IMR-90 (cell line): ENCODE measurements around the gene SHISA6. TPM values are rescaled to one million over a fixed set of nuclear protein-coding genes. Genes with fewer than 3 reads are reported as not detected.
A peak's percentile ranks its signal among the peaks of the same experiment; 100 is the strongest.

Source experiments
- ATAC-seq: fragments of 200-7000 bp; cut with Tn5 transposase; 2 replicates; pipeline ENCODE4 v1.9.1; 2020; ENCODE audit warnings: low read depth, mild to moderate bottlenecking, moderate library complexity
- BruUV-seq: library from RNA; stranded (reverse); fragments of 400-500 nt; replicated peaks from 2 replicates; lab custom pipeline; 2021; lab: Mats Ljungman, UMichigan
- CTCF ChIA-PET: fragments of 300-600 bp; formaldehyde crosslinking; extraction: SDS; loops from one replicate; lab custom pipeline; 2021; ENCODE audit warnings: antibody characterized with exemption; lab: Yijun Ruan, JAX
- POLR2A ChIA-PET: fragments of 300-600 bp; sonication (Branson Sonifier 250); formaldehyde crosslinking; loops from one replicate; lab custom pipeline; 2022; ENCODE audit warnings: antibody characterized with exemption; ENCODE audit not compliant: unreplicated experiment; lab: Charles Lee
- DNase-seq: peaks from one replicate; pipeline ENCODE4 v3.0.0; 2013
- H2AFZ ChIP-seq: replicated peaks from 2 replicates; pipeline ENCODE3; 2013; ENCODE audit warnings: low read length, mild to moderate bottlenecking; ENCODE audit not compliant: poor library complexity
- H2AK5ac ChIP-seq: 2 replicates; pipeline ENCODE4 v1.6.1; 2013; ENCODE audit warnings: low read depth, low read length, inconsistent platforms
- H2AK9ac ChIP-seq: replicated peaks from 2 replicates; pipeline ENCODE3; 2013; ENCODE audit warnings: mild to moderate bottlenecking, low read depth, low read length, moderate library complexity; ENCODE audit not compliant: poor library complexity
- H2BK120ac ChIP-seq: 2 replicates; pipeline ENCODE4 v1.6.1; 2013; ENCODE audit warnings: low read depth, low read length, inconsistent platforms
- H2BK15ac ChIP-seq: 3 replicates; pipeline ENCODE4 v1.6.1; 2013; ENCODE audit warnings: low read depth, low read length, inconsistent platforms
- H2BK20ac ChIP-seq: 2 replicates; pipeline ENCODE4 v1.6.1; 2013; ENCODE audit warnings: low read depth, mild to moderate bottlenecking, inconsistent platforms, low read length, moderate library complexity
- H2BK5ac ChIP-seq: 2 replicates; pipeline ENCODE4 v1.6.1; 2013; ENCODE audit warnings: mild to moderate bottlenecking, low read depth, low read length, inconsistent platforms; ENCODE audit not compliant: poor library complexity, severe bottlenecking
- H3K14ac ChIP-seq: replicated peaks from 2 replicates; pipeline ENCODE4 v1.6.1; 2013; ENCODE audit warnings: low read depth, low read length, inconsistent platforms
- H3K18ac ChIP-seq: 2 replicates; pipeline ENCODE4 v1.6.1; 2013; ENCODE audit warnings: low read depth, low read length, control low read depth
- H3K23ac ChIP-seq: 2 replicates; pipeline ENCODE4 v1.6.1; 2013; ENCODE audit warnings: low read depth, low read length, inconsistent platforms
- H3K27ac ChIP-seq: 2 replicates; pipeline ENCODE4 v1.5.1; 2013; ENCODE audit warnings: mild to moderate bottlenecking, control low read depth, low read length; ENCODE audit not compliant: insufficient read depth
- H3K27me3 ChIP-seq: 2 replicates; pipeline ENCODE4 v1.6.1; 2013; ENCODE audit warnings: low read length; ENCODE audit not compliant: control insufficient read depth, insufficient read depth
- H3K36me3 ChIP-seq: 2 replicates; pipeline ENCODE4 v1.6.1; 2013; ENCODE audit warnings: low read length, mixed read lengths; ENCODE audit not compliant: control insufficient read depth, insufficient read depth
- H3K4ac ChIP-seq: 2 replicates; pipeline ENCODE4 v1.6.1; 2013; ENCODE audit warnings: low read depth, low read length, inconsistent platforms
- H3K4me1 ChIP-seq: 2 replicates; pipeline ENCODE4 v1.6.1; 2013; ENCODE audit warnings: low read length, mixed read lengths; ENCODE audit not compliant: control insufficient read depth, insufficient read depth
- H3K4me2 ChIP-seq: 2 replicates; pipeline ENCODE4 v1.6.1; 2013; ENCODE audit warnings: low read depth, mild to moderate bottlenecking, control low read depth, low read length, moderate library complexity
- H3K4me3 ChIP-seq: 2 replicates; pipeline ENCODE4 v1.5.1; 2013; ENCODE audit warnings: low read depth, mild to moderate bottlenecking, control low read depth, low read length, moderate library complexity; ENCODE audit not compliant: insufficient read depth
- H3K56ac ChIP-seq: 2 replicates; pipeline ENCODE4 v1.6.1; 2013; ENCODE audit warnings: low read length, inconsistent platforms; ENCODE audit not compliant: insufficient read depth; ENCODE audit errors: extremely low read depth
- H3K79me1 ChIP-seq, 2 experiments: 2 replicates each; pipeline ENCODE4 v1.6.1; 2013; ENCODE audit warnings: low read length in 2 of 2, inconsistent platforms in 1 of 2, low read depth in 1 of 2
- H3K9ac ChIP-seq: 2 replicates; pipeline ENCODE4 v1.6.1; 2013; ENCODE audit warnings: low read depth, low read length, control low read depth
- H3K9me1 ChIP-seq: 2 replicates; pipeline ENCODE4 v1.6.1; 2013; ENCODE audit warnings: low read length, inconsistent platforms; ENCODE audit not compliant: insufficient read depth
- H3K9me3 ChIP-seq: 2 replicates; pipeline ENCODE4 v1.6.1; 2013; ENCODE audit warnings: low read length; ENCODE audit not compliant: control insufficient read depth, insufficient read depth
- H4K20me1 ChIP-seq: 2 replicates; pipeline ENCODE4 v1.6.1; 2013; ENCODE audit warnings: low read length, inconsistent platforms; ENCODE audit not compliant: insufficient read depth
- H4K5ac ChIP-seq: 2 replicates; pipeline ENCODE4 v1.6.1; 2013; ENCODE audit warnings: mild to moderate bottlenecking, low read depth, low read length, control low read depth
- H4K8ac ChIP-seq, 2 experiments: 2 replicates each; pipeline ENCODE4 v1.6.1; 2013; ENCODE audit warnings: low read depth in 2 of 2, low read length in 2 of 2, control low read depth in 1 of 2, inconsistent platforms in 1 of 2
- H4K91ac ChIP-seq: 2 replicates; pipeline ENCODE4 v1.6.1; 2013; ENCODE audit warnings: low read depth, low read length, inconsistent platforms; ENCODE audit not compliant: insufficient read depth
- CEBPB ChIP-seq: IDR thresholded peaks from 2 replicates; pipeline ENCODE4 v1.6.1; 2012; ENCODE audit warnings: low read depth, low read length, improper control_type of control experiment
- CHD1 ChIP-seq: IDR thresholded peaks from 2 replicates; pipeline ENCODE4 v1.6.1; 2012; ENCODE audit warnings: low read depth, low read length, improper control_type of control experiment
- CTCF ChIP-seq: conservative IDR thresholded peaks from 2 replicates; pipeline ENCODE4 v1.5.1; 2012; ENCODE audit warnings: mild to moderate bottlenecking, low read depth, low read length, improper control_type of control experiment
- ELK1 ChIP-seq: fragments of 150-350 bp; IDR thresholded peaks from 2 replicates; pipeline ENCODE4 v1.6.1; 2016; ENCODE audit warnings: low read depth, mild to moderate bottlenecking, low read length, moderate library complexity, borderline replicate concordance
- FOS ChIP-seq: fragments of 150-350 bp; IDR thresholded peaks from 2 replicates; pipeline ENCODE4 v1.6.1; 2016; ENCODE audit warnings: low read depth, low read length
- MAFK ChIP-seq: IDR thresholded peaks from 2 replicates; pipeline ENCODE4 v1.6.1; 2012; ENCODE audit warnings: low read depth, low read length, improper control_type of control experiment
- MXI1 ChIP-seq: IDR thresholded peaks from 2 replicates; pipeline ENCODE4 v1.6.1; 2012; ENCODE audit warnings: low read depth, mild to moderate bottlenecking, low read length, moderate library complexity, borderline replicate concordance
- NFE2L2 ChIP-seq: fragments of 150-350 bp; IDR thresholded peaks from 2 replicates; pipeline ENCODE4 v1.6.1; 2016; ENCODE audit warnings: low read depth, mild to moderate bottlenecking, low read length
- POLR2A ChIP-seq: IDR thresholded peaks from 2 replicates; pipeline ENCODE4 v1.6.1; 2012; ENCODE audit warnings: mild to moderate bottlenecking, low read depth, low read length
- RAD21 ChIP-seq: IDR thresholded peaks from 2 replicates; pipeline ENCODE4 v1.6.1; 2012; ENCODE audit warnings: low read length, improper control_type of control experiment
- RCOR1 ChIP-seq: IDR thresholded peaks from 2 replicates; pipeline ENCODE4 v1.6.1; 2012; ENCODE audit warnings: mild to moderate bottlenecking, low read length, improper control_type of control experiment; ENCODE audit not compliant: insufficient replicate concordance
- RFX5 ChIP-seq: IDR thresholded peaks from 2 replicates; pipeline ENCODE4 v1.8.0; 2012; ENCODE audit warnings: low read depth, mild to moderate bottlenecking, low read length, moderate library complexity
- SMC3 ChIP-seq: fragments of 150-350 bp; IDR thresholded peaks from 2 replicates; pipeline ENCODE4 v1.6.1; 2016; ENCODE audit warnings: low read depth, mild to moderate bottlenecking, antibody characterized with exemption, low read length, moderate library complexity
- USF2 ChIP-seq: fragments of 150-350 bp; IDR thresholded peaks from 2 replicates; pipeline ENCODE4 v1.6.1; 2017; ENCODE audit warnings: mild to moderate bottlenecking, antibody characterized with exemption, low read length, low read depth
- WGBS, 2 experiments: methylation state at CpG; one replicate each; pipeline versions ENCODE4 v1.1.5 to v1.1.7; 2013; ENCODE audit warnings: missing lambda C conversion rate in 2 of 2; ENCODE audit not compliant: insufficient read length in 1 of 2; ENCODE audit errors: extremely low coverage in 2 of 2; 5-methylcytosine and 5-hydroxymethylcytosine counted together
- dilution Hi-C: fragments of 300-500 bp; cut with HindIII; formaldehyde crosslinking; loops from one replicate; pipeline ENCODE4 v1.14.3; 2018; ENCODE audit warnings: low sequenced_read_pairs; ENCODE audit not compliant: unreplicated experiment
- in situ Hi-C: fragments of 300-500 bp; cut with MboI; formaldehyde crosslinking; loops from 3 replicates; pipeline ENCODE4 v1.14.3; 2019; ENCODE audit warnings: low sequenced_read_pairs, inconsistent platforms, mixed read lengths
- intact Hi-C: fragments of 100-400 bp; cut with micrococcal nuclease; formaldehyde crosslinking; loops from 2 replicates; pipeline ENCODE4 v1.10.0; 2022
- polyA plus RNA-seq, 3 experiments: library from polyadenylated mRNA; depleted of rRNA; stranded (reverse); fragments of >200 nt; gene quantifications; 2 replicates each; pipeline ENCODE4 v1.2.3, GENCODE V29; 2012; ENCODE audit warnings: low replicate concordance in 1 of 3
- total RNA-seq: library from RNA; depleted of rRNA; stranded (reverse); fragments of >200 nt; gene quantifications from 2 replicates; pipeline ENCODE4 v1.2.3, GENCODE V29; 2012

The SHISA6 gene
- total and polyA plus RNA-seq, 2 of the 4 experiments (the other 2 are of a cell fraction) = not detected

- no peak overlapping the region for H2BK20ac ChIP-seq
- H3K23ac ChIP-seq = no peak overlapping the region
- CTCF ChIA-PET = no interaction called here
- peak; percentile 1 for DNase-seq
- intact Hi-C loops (no loop called here), in situ Hi-C loops (no loop called here), dilution Hi-C loops (no loop called here)
- H3K18ac ChIP-seq = no peak overlapping the region
- no peak overlapping the region for H3K9ac ChIP-seq
- peaks cover 35% of the 10 kb centered on the region for H3K9me3 ChIP-seq
- no peak overlapping the region for H3K4me3 ChIP-seq
- no peak overlapping the region for H3K4ac ChIP-seq
- H3K79me1 ChIP-seq = no peaks in the 10 kb centered on the region
- H2BK15ac ChIP-seq = no peak overlapping the region
- no peaks in the 10 kb centered on the region for H3K9me1 ChIP-seq
- no peaks in the 10 kb centered on the region for H3K27me3 ChIP-seq
- POLR2A ChIA-PET = no interaction called here
- TF ChIP-seq NFE2L2 (no peak), MXI1 (no peak), CHD1 (no peak), FOS (no peak), RFX5 (no peak), CTCF (no peak), RAD21 (no peak), MAFK (no peak), CEBPB (no peak), USF2 (no peak), POLR2A (no peak), ELK1 (no peak), RCOR1 (no peak), SMC3 (no peak)
- no peak overlapping the region for H2AFZ ChIP-seq
- H4K5ac ChIP-seq = no peak overlapping the region
- no peak overlapping the region for H4K8ac ChIP-seq
- H3K27ac ChIP-seq = no peak overlapping the region
- H2BK120ac ChIP-seq = no peak overlapping the region
- H2AK9ac ChIP-seq = no peak overlapping the region
- no CpG with 5 or more reads among the region's 8 CpGs for WGBS, 2 experiments
- no peak overlapping the region for H2BK5ac ChIP-seq
- no peaks in the 10 kb centered on the region for H3K36me3 ChIP-seq
- no peak for ATAC-seq
- H4K91ac ChIP-seq = no peak overlapping the region
- H3K4me2 ChIP-seq = no peak overlapping the region
- no peak overlapping the region for H2AK5ac ChIP-seq
- H4K20me1 ChIP-seq = no peaks in the 10 kb centered on the region
- H3K4me1 ChIP-seq = no peaks in the 10 kb centered on the region
- no peak overlapping the region for H3K14ac ChIP-seq
- BruUV-seq = no TSS peak
- H3K56ac ChIP-seq = no peak overlapping the region
Observed at GRCh38 chr17:11330826-11331225, 89.8 kb downstream of the SHISA6 start.
